H1 (cell line): ENCODE results near the gene SMARCAL1. TPM values are rescaled to one million over a fixed set of nuclear protein-coding genes. Genes with fewer than 3 reads are reported as not detected.

ENCODE experiments used
- ASH2L ChIP-seq: fragments of 200-600, 300-600 bp; sonication (generic); IDR thresholded peaks from one replicate; pipeline ENCODE4 v1.7.1; 2017; ENCODE audit warnings: low read length
- CTBP2 ChIP-seq: IDR thresholded peaks from 2 replicates; pipeline ENCODE4 v1.7.0; 2011; ENCODE audit warnings: borderline replicate concordance, mild to moderate bottlenecking, moderate library complexity, mixed read lengths, low read length; ENCODE audit not compliant: insufficient read depth, insufficient read length
- FOSL1 ChIP-seq: IDR thresholded peaks from 2 replicates; pipeline ENCODE4 v1.6.1; 2011; ENCODE audit warnings: mild to moderate bottlenecking, low read depth, low read length, moderate library complexity; ENCODE audit not compliant: insufficient read depth
- GABPA ChIP-seq: IDR thresholded peaks from 2 replicates; pipeline ENCODE4 v1.6.1; 2011; ENCODE audit warnings: mild to moderate bottlenecking, low read length, moderate library complexity, borderline replicate concordance; ENCODE audit not compliant: insufficient read depth
- NRF1 ChIP-seq: IDR thresholded peaks from 2 replicates; pipeline ENCODE4 v1.6.1; 2011; ENCODE audit warnings: mild to moderate bottlenecking, low read depth, low read length, improper control_type of control experiment
- POU5F1 ChIP-seq: IDR thresholded peaks from 2 replicates; pipeline ENCODE4 v1.6.1; 2011; ENCODE audit warnings: low read depth, mild to moderate bottlenecking, low read length, moderate library complexity
- RXRA ChIP-seq: IDR thresholded peaks from 2 replicates; pipeline ENCODE4 v1.6.1; 2011; ENCODE audit warnings: low read depth, mild to moderate bottlenecking, low read length, moderate library complexity; ENCODE audit not compliant: insufficient read depth
- SP1 ChIP-seq: IDR thresholded peaks from 2 replicates; pipeline ENCODE4 v1.6.1; 2011; ENCODE audit warnings: low read depth, low read length
- ZNF274 ChIP-seq: IDR thresholded peaks from 2 replicates; pipeline ENCODE4 v1.7.0; 2012; ENCODE audit warnings: low read length, borderline replicate concordance; ENCODE audit errors: extremely low read depth
- polyA plus RNA-seq, 7 experiments: library from polyadenylated mRNA; depleted of rRNA in 3 of 7; stranded (reverse) in 5 of 7; unstranded in 2 of 7; fragments of >200 nt in 5 of 7; fragments of 200-250 nt in 2 of 7; gene quantifications; 1 replicate in 5 of 7; 2 replicates in 1 of 7; 4 replicates in 1 of 7; pipeline versions ENCODE4 v1.2.1 to v1.2.3, GENCODE V29; 2011 to 2013; ENCODE audit warnings: missing spikeins in 2 of 7, mixed read lengths in 2 of 7
- total RNA-seq: library from RNA; stranded (reverse); fragmentation: NEBNext Ultra II Directional; extraction: Animal tissue kit (Norgen Biotek cat#: 25700); gene quantifications from 2 replicates; pipeline ENCODE4 v1.2.1, GENCODE V29; 2021

The SMARCAL1 gene
- total and polyA plus RNA-seq, 2 of the 8 experiments (the other 6 are each of a cell fraction or from before 2014, with no cell fraction given): 17.6 to 17.9 TPM

DNA sequence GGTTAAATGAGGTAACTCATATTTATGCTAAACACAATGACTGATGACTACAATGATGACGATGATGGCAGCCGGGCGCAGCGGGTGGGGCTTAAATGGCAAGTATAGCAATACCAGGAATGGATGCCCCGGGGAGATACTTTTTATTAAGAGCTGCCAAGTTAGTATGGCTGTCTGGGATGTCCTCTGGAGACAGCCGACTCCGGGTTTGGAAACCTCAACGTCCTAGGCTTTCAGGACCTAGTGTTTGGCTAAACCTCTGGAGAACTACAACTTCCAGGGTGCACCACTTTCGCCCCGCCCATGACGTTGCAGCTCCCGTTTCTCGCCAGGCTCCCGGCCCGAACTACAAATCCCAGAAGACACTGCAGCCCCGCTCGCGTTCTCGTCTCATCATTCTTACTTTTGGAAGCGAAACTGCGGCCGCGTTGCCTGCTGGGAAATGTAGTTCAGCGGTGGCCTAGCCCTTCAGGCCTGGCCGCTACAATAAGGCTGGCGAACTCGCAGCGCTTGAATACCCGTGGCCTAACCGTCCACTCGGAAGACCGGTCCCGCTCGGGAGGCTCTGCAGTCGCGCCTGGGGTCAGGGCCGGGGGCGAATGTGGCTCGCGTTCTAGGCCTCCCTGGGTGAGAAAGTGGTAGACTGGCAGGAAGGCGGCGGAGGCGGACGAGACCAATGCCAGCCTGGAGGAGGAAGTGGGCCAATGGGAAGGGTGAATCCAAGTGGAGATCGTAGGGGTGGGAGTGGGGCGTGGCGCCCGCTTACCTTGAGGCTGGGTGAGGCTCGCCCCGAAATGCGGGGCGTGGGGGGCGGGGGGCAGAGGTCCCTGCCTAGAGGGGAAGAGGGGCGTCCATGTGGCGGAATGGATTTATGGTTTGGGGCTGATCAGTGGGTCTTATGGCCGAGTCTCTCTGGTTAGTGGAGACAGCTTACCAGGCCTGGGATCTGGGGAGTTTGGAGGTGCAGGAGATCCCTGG, at the start of gene SMARCAL1 (continued):
- TF ChIP-seq GABPA (no peak), CTBP2 (peak; percentile 46), ZNF274 (no peak), NRF1 (no peak), SP1 (peak; percentile 58; the same call in 1 of the 2 replicates), POU5F1 (no peak), FOSL1 (no peak), ASH2L (peak; percentile 80), RXRA (no peak)
